A673 (cell line): ENCODE data around the gene DIS3L.

Experiments
- EZH2 ChIP-seq: fragments of 200-600 bp; sonication (generic); IDR thresholded peaks from 2 replicates; pipeline ENCODE4 v1.6.1; 2017; ENCODE audit warnings: borderline replicate concordance, low read depth, mild to moderate bottlenecking, mixed read lengths, antibody characterized with exemption, low read length; ENCODE audit not compliant: poor library complexity, severe bottlenecking
- TF ChIP-seq, protein P1 (sequence below): fragments of 300-800, 200-600 bp; sonication (generic); conservative IDR thresholded peaks from 2 replicates; pipeline ENCODE4 v1.5.1; 2017; ENCODE audit warnings: low read depth, mild to moderate bottlenecking, antibody characterized with exemption, low read length, moderate library complexity, mixed read lengths

DNA sequence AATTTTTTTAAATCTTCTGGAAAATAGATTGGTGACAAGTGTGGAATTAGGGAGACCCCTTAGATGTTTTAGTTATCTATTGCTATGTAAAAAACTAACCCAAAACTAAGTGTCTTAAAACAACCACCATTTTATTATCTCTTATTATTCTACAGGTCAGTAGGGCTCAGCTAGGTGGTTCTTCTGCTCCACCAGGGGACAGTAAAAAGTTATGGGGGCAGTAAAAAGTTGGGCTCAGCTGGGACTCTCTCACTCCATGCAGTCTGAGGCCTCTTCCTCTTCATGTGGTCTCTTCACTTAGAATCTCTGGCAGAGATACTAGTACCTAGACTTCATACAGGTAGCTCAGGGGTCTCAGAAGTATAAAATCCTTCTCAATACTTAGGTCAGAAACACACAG lies 18.0 kb upstream of the DIS3L start:
- TF ChIP-seq, protein P1, sequence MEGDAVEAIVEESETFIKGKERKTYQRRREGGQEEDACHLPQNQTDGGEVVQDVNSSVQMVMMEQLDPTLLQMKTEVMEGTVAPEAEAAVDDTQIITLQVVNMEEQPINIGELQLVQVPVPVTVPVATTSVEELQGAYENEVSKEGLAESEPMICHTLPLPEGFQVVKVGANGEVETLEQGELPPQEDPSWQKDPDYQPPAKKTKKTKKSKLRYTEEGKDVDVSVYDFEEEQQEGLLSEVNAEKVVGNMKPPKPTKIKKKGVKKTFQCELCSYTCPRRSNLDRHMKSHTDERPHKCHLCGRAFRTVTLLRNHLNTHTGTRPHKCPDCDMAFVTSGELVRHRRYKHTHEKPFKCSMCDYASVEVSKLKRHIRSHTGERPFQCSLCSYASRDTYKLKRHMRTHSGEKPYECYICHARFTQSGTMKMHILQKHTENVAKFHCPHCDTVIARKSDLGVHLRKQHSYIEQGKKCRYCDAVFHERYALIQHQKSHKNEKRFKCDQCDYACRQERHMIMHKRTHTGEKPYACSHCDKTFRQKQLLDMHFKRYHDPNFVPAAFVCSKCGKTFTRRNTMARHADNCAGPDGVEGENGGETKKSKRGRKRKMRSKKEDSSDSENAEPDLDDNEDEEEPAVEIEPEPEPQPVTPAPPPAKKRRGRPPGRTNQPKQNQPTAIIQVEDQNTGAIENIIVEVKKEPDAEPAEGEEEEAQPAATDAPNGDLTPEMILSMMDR: no peak
- TF ChIP-seq EZH2: no peak
